Thyroid gland (tissue), 4 donors: Measurements from ENCODE around the gene DAAM2.

Experiments
- POLR2A ChIP-seq, 2 donors: fragments of 450-650 bp; IDR thresholded peaks; one replicate each; pipeline ENCODE4 v1.6.1; 2017; ENCODE audit warnings: antibody characterized with exemption in 2 of 2, mild to moderate bottlenecking in 2 of 2, moderate library complexity in 1 of 2
- TF ChIP-seq, protein P1 (sequence below), 6 experiments: fragments of 200-600 bp in 3 of 6; fragments of 450-650 bp in 3 of 6; sonication (generic) in 3 of 6; IDR thresholded peaks; one replicate each; pipeline ENCODE4 v1.5.1; 2016 to 2019; ENCODE audit warnings: antibody characterized with exemption in 6 of 6, mild to moderate bottlenecking in 2 of 6, inconsistent platforms in 1 of 6, moderate library complexity in 1 of 6

DNA sequence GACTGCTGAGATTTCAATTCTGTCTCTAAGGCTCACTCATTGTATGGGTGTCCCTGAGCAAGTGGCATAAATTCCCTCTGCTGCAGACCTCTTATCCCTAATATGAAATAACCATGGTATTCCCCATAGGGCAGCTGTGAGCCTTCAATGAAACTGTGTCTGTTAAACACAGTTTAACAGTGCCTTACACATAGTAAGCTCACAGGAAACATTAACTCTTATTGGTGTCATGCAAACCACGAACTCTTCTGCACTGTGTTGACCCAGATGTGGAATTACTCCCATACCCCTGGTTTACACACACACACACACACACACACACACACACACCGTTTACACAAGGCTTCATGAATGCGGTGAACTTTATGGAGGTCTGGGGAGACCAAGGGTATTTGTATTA, 23.2 kb downstream of the DAAM2 start:
- TF ChIP-seq, protein P1, sequence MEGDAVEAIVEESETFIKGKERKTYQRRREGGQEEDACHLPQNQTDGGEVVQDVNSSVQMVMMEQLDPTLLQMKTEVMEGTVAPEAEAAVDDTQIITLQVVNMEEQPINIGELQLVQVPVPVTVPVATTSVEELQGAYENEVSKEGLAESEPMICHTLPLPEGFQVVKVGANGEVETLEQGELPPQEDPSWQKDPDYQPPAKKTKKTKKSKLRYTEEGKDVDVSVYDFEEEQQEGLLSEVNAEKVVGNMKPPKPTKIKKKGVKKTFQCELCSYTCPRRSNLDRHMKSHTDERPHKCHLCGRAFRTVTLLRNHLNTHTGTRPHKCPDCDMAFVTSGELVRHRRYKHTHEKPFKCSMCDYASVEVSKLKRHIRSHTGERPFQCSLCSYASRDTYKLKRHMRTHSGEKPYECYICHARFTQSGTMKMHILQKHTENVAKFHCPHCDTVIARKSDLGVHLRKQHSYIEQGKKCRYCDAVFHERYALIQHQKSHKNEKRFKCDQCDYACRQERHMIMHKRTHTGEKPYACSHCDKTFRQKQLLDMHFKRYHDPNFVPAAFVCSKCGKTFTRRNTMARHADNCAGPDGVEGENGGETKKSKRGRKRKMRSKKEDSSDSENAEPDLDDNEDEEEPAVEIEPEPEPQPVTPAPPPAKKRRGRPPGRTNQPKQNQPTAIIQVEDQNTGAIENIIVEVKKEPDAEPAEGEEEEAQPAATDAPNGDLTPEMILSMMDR (IDR thresholded peaks at IDR 0.05), result no peak
- TF ChIP-seq POLR2A (IDR thresholded peaks at IDR 0.05), result no peak
